GM19193 (cell line): Measurements from ENCODE around the gene PITPNM1.

ENCODE experiments used
- POLR2A ChIP-seq: IDR thresholded peaks from 4 replicates; pipeline ENCODE4 v1.6.1; 2011; ENCODE audit not compliant: insufficient read depth, insufficient read length; ENCODE audit errors: extremely low read depth

The PITPNM1 gene

GRCh38 chr11:67530282-67530592 is 25.1 kb upstream of the PITPNM1 start:
- TF ChIP-seq POLR2A: no peak

DNA sequence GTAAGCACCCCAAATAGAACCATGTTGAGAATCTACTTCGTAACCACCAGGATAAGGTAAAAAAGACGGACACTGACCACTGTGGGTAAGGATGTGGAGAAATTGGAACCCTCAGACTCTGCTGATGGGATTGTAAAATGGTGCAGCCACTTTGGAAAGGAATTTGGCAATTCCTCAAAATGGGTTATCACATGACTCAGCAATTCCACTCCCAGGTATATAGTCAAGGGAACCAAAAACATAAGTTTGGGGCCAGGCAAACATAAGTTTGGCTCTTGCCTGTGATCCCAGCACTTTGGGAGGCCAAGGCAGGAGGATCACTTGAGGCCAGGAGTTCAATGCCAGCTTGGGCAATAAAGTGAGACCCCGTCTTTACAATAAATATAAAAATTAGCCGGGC is 23.2 kb upstream of the PITPNM1 start:
- no peak for TF ChIP-seq POLR2A

GRCh38 chr11:67525275-67525976 is 20.3 kb upstream of the PITPNM1 start:
- no peak for TF ChIP-seq POLR2A

DNA sequence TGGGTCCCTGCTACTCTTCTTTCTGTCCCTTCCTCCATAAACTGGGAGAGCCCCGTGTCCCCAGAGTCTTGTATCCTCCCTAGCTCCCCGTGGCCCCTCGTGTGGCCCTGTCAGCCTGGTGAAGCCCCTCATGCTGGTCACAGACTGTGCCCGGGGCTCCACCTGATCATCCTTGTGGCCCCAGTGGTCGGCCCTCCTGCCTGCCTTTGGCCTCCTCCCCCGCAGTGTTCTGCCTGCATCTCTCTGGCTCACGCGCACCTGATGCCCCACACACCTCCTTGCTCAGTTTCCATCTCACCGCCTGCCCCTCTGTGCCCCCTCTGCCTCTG is 19.3 kb upstream of the PITPNM1 start:
- TF ChIP-seq POLR2A: no peak

- no peak for TF ChIP-seq POLR2A
Measured at GRCh38 chr11:67523556-67524479, 18.7 kb upstream of the PITPNM1 start.

DNA sequence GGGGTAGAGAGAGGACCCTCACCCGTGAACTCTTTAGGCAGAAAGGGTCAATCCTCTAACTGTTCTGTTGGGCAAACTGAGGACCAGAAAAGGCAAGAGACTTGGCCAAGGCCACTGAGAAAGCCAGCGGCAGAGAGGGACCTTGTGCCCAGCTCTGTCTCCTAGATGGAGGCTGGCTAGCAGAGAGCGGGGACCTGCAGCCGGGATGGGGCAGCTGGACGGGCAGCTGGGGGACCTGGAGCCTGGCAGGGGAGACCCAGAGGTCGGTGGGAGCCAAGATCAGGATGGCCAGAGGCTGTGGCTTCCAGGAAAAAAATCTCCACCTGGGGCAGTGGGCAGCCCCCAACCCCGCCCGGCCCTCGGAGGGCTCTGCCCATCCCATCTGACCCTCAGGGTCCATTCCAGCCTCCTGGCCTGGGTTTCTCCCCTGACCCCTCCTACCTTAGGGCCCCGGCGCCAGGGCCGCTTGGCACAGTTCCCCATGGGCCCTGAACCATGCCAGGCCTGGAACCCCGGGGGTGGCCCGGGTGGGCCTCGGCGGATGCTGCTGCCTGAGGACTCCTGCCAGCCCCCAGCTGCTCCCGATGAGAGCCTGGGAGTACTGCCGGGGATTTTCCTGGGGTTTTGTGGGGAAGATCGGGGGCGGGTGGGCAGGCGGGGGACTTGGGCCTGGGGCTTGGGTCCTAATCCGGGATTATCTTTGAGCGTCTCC is 17.8 kb upstream of the PITPNM1 start, which contains the start of gene CABP2:
CABP2 (minus strand) TSS at position 603 of the 712 bp plus-strand sequence; CDS start at position 483, 120 bp downstream.
- no peak for TF ChIP-seq POLR2A

- no peak for TF ChIP-seq POLR2A
Measured at GRCh38 chr11:67522338-67522737, 17.2 kb upstream of the PITPNM1 start.

GRCh38 chr11:67521924-67522323 is 16.8 kb upstream of the PITPNM1 start:
- no peak for TF ChIP-seq POLR2A

DNA sequence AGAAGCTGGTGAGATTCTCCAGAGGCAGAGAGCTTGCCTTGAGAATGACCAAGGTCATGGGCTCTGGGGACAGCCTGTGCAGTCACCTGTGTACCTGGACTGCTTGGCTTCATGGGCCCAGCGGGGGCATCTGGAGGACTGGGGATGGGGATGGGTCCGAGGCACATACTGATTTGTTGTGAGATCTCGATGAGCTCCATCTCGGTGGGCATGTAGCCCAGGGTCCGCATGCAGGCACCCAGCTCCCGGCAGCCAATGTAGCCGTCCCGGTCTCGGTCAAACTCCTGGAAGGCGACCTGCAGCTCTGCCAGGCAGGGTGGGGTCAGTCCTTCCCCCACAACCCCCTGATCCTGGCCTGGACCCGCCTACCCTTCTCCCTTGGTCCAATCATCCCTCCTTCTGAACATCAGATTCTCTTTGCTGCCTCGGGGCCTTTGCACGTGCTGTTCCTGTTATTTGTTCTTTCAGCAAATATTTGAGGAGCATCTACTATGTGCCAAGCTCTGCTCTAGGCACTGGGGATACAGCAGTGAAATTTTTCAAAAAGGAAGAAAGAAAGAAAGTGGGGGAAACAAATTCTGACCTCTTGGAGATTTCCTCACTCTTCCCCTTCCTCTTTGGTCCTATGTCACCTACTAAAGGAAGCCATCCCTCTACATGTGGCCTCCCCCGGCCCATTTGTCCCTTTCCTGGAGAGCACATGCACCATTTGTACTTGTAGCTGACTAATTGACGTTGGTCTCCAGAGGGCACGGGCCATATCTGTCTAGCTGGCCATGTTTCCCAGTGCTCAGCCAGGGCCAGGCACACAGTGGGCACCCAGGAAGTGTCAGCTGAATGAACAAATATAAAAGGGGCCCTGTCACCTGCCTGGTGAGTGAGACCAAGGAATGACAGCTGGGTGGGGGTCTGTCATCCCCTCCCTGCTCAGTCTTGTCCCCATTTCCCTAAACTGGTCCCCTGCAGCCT is 16.0 kb upstream of the PITPNM1 start:
- no peak for TF ChIP-seq POLR2A

DNA sequence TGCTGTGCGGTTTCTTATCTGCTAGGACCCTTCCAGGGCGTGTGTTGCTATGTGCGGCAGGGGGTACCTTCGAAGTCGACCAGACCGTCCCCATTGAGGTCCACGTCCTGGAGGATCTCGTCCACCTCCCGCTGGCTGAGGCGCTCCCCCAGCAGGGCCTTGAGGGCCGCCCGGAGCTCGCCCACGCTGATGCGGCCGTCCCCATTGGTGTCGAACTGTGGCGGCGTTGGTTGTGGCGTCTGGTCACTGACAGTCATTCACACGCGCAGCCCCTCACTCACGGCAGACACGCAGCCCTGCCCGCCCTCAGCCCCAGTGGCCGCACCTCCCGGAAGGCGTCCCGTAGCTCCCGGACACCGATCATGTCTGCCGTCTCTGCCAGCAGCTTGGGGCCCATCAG is 14.6 kb upstream of the PITPNM1 start:
- no peak for TF ChIP-seq POLR2A

GRCh38 chr11:67517784-67518552 is 12.8 kb upstream of the PITPNM1 start:
- TF ChIP-seq POLR2A: no peak

DNA sequence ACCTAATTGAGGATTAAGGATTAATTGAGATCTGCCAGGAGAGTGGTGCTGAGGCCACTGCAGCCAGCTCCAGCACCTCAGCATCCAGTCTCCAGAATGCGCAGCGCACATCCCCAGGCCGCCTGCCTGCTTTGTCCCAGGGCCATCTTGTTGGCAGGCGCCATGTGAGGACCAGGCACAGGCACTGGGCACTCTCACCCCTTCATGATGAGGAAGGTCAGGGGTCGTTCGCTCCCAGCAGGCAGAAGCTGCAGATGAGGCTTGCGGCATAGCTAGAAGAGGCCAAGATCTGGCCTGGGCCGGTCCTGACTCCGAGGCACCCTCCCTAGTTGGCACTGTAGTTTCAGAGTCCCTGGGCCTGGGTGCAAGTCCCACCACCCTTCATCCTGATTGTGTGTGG is 11.6 kb upstream of the PITPNM1 start:
- no peak for TF ChIP-seq POLR2A

GRCh38 chr11:67514116-67514515 is 9.0 kb upstream of the PITPNM1 start:
- no peak for TF ChIP-seq POLR2A

DNA sequence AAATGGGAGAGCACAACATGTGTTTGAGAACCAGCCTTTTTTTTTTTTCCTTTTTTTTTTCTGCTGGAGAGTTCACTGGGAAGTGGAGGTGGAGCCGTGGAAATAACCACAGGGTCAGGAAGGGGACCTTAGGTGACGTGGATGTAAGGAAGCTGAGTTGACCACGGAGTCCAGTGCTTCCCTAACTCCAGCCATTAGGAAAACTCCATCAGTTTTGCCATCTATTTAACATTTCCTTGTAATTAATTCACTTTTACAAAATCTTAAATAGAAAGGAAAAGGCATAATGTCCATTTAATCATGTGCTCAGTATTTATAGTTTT is 4.8 kb upstream of the PITPNM1 start:
- no peak for TF ChIP-seq POLR2A
